Stimulated activated CD4-positive, alpha-beta T cell treated with anti-CD3 and anti-CD28 coated beads, TNF-alpha, amount 100 ng/mL, for 1 hour (primary cell): Measurements from ENCODE around the gene EPB42.
"Not testable (repeated sequence)": the region's sequence is repeated elsewhere in the genome, so short reads cannot be mapped to it uniquely, and the experiment has no call there.

Experiments used
- DNase-seq, 3 donors: peaks; one replicate each; pipeline ENCODE4 v3.0.0-alpha.2; 2020; ENCODE audit warnings: low read depth in 3 of 3, low spot score in 1 of 3

Gene EPB42

DNA sequence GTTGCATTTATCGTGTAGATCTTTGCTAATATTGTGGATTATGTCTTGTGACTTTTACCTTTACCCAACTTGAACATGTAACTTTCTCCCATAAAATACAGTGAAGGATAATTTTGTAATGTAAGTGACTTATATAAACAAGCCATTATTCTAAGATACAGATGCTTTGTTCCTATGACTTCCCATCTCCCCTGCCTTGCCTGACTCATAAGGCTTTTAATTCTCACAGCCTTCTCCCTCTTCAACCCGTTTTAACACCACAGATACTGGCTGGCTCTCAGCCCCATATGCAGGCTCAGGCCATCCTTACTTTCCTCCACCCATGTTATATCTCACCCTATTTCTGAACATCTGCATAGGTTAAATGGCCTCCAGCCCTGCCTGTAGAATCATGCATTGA lies 31.5 kb downstream of the EPB42 start:
- DNase-seq, result no peak

DNA sequence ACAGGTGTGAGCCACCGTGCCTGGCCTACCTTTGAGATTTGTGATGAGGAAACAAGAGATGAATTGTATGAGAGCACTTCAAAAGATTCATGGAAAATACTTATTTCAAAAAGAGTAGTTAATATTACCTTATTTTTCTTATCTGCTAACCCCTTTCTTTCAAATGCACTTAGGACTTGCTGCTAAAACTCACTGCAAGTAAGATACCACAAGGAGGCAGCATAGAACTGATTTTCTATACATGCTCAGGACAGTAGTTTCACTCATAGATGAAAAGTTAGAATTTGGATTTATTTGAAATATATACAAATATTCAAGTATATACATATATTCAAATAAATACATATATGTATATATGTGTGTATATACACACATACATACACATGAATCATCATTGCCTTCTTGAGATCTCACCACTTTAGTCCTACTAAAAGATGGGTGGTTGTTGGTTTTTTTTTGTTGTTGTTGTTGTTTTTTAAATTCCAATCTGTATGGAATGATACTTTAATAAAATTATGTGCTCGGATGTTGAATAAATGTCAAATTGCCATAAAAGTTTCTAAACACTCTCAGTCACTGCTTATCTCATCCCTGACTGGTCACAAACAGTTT lies 33.2 kb downstream of the EPB42 start:
- no peak for DNase-seq

DNA sequence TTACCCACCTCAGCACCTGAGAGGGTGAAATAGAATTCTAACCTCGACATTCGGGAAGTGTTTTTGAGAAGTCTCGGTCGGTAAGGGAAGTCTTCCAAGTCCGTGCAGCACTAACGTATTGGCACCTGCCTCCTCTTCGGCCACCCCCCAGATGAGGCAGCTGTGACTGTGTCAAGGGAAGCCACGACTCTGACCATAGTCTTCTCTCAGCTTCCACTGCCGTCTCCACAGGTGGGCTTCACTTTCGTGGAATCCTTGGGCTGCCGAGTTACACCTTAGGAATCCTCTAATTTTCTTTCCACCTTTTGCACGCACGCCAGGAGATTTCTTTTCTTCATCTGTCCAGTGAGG lies 34.8 kb downstream of the EPB42 start:
- no peak for DNase-seq

DNA sequence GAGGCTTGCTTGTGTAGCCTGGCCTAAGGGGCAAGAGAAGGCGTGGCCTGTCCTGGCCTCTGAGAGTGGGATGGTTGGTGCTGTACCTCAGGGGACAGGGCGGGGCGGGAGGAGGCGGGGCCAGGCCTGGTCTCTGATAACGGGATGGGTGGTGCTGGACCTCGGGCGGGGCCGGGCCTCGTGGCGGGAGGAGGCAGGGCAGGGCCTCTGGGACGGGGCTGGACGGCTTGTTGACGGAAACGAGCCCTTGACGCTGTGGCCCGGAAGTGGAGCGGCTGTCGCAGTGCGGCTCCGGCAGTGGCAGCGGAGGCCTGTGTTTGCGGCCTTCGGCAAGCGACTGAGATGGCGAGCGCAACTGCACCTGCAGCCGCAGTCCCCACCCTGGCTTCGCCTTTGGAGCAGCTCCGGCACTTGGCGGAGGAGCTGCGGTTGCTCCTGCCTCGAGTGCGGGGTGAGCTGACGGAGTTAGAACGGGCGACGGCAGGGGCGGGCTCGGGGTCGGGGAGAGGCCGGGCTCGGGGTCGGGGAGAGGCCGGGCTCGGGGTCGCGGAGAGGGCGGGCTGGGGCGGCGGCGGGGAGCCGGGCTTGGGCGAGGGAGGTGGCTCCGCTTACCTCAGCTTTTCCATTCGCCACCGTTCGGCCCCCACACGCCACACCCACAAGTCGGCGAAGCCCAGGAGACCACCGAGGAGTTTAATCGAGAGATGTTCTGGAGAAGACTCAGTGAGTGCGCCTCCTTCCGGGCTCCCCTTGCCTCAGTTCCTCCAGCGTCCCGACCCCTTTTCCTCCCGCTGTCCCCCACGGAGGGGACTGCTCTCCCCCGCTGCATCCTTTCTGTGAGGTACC lies 35.4 kb downstream of the EPB42 start, which contains the start of gene CCNDBP1:
Gene CCNDBP1 (plus strand): TSS at position 247 of the 846 bp plus-strand sequence. CDS start 96 bp downstream, at position 343.
- peak; percentile 61 to 75 (median 66) for DNase-seq

DNA sequence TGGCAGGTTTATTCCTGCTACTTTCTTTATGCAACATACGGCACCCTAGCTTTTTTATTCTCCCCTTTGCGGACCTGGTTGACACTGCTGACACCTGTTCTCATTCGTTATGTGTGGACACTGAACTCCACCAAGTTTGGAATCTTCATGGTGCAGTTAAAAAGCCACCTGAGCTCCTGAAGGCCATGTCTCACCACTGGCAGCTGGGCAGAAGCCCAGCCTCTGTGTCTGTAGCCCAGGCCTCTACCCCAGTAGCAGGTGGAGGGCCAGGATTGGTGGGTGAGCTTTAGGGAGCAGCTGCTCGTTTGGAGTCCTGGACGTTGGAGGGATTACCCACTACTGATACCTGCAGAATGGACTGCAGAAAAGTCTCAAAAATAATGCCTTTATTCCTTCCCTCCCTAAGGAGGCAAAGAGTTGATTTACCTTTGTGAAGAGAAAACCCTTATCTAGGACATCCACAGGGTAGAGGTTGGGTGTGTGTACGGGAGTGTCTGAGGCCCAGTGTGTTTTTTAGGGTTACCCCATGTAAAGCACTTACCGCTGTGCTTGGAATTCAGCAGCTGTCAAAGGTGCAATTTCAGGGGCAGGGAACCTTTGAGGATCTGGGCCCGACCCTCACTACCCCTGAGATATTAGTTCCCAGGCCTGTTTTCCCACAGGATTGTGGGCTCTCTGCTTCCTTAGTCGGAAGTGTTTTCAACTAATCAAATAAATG lies 36.3 kb downstream of the EPB42 start:
- DNase-seq, result no peak

DNA sequence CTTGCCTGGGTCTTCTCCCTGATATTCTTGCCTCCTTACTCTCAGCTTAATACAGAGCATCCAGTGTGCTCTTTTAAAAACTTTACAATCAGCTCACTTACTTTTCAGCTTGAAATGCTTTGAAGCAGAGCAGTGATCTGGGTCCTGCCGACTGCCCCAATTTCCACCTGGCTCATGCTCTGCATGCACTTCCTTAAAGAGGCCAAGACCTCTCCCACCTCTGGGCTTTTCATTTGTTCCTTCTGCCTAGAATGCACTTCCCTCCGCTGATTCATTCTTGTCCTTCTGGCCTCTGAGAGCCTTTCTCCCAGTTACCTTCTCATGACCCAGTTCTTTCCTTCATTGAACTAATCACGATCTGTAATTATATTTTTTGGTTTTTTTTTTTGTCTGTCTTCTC lies 37.5 kb downstream of the EPB42 start:
- DNase-seq, result no peak

DNA sequence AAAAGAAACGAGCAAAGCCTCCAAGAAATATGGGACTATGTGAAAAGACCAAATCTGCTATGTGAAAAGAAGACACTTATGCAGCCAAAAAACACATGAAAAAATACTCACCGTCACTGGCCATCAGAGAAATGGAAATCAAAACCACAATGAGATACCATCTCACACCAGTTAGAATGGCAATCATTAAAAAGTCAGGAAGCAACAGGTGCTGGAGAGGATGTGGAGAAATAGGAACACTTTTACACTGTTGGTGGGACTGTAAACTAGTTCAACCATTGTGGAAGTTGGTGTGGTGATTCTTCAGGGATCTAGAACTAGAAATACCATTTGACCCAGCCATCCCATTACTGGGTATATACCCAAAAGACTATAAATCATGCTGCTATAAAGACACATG lies 43.7 kb downstream of the EPB42 start:
- not testable (repeated sequence) for DNase-seq

DNA sequence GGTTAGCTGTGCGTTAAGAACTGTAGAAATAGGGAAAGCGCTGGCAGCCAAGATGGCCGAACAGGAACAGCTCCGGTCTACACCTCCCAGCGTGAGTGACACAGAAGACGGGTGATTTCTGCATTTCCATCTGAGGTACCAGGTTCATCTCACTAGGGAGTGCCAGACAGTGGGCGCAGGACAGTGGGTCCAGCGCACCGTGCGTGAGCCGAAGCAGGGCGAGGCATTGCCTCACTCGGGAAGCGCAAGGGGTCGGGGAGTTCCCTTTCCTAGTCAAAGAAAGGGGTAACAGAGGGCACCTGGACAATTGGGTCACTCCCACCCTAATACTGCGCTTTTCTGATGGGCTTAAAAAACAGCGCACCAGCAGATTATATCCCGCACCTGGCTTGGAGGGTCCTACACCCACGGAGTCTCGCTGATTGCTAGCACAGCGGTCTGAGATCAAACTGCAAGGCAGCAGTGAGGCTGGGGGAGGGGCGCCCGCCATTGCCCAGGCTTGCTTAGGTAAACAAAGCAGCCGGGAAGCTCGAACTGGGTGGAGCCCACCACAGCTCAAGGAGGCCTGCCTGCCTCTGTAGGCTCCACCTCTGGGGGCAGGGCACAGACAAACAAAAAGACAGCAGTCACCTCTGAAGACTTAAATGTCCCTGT lies 45.0 kb downstream of the EPB42 start:
- not testable (repeated sequence) for DNase-seq

DNA sequence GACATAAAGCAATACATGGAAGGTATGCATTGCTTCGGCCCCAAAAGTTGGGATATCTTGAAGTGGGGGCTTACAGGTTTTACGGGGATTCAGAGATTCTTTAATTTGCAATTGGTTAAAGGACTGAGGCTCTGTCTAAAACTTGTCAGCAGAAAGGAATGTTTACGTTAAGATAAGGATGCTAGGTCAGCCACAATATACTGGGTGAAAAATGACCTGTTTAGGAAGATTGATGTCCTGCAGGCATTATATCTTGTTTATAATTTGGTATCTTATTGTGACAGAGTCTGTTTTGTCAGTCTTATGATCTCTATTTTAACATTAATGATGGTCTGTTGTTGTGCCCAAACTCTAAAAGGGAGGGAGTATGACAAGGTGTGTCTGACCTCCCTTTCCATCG lies 50.9 kb downstream of the EPB42 start:
- DNase-seq, result no peak

DNA sequence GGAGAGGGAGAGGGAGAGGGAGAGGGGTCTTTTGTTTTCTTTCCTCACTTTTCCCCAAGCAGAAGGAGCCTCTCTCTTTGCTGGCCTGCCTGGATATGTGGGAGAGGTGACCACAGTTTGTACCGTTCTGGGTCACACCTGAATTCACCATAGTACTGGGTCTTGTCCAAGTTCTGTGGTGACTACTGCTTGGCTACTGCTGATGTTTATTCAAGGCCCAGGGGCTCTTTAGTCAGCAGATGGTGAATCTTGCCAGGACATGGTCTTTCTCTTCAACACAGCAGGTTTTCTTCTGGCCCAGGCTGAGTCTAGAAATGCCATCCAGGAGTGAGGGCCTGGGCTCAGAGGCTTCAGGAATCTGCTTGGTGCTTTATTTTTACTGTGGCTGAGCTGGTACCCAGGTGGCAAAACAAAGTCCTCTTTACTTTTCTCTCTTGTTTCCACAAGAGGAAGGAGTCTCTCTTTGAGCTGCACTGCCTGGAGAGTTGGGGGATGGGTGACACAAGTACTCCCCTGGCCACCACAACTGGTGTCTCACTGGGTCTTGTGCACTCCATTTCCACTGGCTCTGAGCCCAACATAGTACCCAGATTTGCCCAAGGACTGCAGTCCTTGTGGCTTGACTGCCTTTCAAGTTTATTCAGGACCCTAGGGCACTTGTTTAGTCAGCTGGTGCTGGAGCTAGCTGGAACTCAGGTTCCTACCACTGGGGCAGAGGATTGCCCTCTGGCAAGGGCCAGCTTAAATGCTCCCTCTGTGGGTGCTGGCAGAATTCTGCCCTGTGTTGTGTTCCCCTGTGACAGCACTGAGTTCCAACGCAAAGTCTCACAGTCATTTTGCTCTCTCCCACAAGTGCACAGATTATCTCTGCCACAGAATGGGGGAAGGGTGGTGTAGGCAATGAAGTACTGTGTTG lies 52.4 kb downstream of the EPB42 start:
- DNase-seq, result no peak

DNA sequence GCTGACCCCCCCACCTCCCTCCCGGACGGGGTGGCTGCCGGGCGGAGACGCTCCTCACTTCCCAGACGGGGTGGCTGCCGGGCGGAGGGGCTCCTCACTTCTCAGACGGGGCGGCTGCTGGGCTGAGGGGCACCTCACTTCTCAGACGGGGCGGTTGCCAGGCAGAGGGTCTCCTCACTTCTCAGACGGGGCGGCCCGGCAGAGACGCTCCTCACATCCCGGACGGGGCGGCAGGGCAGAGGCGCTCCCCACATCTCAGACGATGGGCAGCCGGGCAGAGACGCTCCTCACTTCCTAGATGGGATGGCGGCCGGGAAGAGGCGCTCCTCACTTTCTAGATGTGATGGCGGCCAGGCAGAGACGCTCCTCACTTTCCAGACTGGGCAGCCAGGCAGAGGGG lies 53.6 kb downstream of the EPB42 start:
- DNase-seq, result not testable (repeated sequence)

DNA sequence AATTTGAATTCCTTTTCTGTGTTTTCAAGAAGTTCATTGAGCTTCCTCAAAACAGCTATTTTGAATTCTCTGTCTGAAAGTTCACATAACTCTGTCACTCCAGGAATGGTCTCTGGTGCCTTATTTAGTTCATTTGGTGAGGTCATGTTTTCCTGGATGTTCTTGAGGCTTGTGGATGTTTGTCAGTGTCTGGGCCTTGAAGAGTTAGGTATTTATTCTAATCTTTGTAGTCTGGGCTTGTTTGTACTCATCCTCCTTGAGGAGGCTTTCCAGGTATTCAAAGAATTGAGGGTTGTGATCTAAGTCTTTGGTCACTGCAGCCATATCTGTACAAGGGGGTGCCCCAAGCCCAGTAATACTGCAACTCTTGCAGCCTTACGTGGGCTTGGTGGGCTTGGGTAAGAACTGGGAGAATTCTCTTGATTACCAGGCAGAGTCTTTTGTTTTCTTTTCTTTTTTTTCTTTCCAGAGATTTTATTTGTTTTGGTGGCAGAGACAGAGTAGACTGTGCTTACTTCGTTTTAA lies 55.0 kb downstream of the EPB42 start:
- DNase-seq, result no peak

DNA sequence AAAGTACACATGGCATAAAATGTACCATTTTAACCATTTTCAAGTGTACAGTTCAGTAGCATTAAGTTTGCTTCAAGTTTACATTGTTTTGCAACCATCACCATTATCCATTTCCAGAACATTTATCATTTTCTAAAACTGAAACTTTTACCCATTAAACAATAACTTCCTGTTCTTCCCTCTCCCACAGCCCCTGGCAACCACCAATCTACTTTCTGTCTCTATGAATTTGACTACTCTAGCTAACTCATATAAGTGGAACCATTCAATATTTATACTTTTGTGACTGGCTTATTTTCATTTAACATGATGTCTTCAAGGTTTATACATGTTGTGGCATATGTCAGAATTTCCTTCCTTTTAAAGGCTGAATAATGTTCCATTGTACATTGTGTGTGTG lies 67.5 kb downstream of the EPB42 start:
- no peak for DNase-seq

DNA sequence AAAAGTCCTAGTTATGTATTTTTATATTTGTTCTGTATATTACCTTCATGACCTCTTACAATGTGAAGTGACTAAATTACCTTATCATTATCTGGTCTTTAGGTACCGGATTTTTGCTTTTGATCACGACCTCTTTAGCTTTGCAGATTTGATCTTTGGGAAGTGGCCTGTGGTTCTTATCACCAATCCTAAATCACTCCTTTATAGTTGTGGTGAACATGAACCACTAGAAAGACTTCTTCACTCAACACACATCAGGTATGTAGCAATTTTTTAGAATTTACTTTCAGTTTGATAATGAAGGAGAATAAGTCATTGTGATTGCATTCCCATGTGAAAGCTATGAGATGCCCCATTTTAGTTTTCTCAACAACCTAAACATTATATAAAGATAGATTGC lies 69.1 kb downstream of the EPB42 start:
- DNase-seq, result no peak

DNA sequence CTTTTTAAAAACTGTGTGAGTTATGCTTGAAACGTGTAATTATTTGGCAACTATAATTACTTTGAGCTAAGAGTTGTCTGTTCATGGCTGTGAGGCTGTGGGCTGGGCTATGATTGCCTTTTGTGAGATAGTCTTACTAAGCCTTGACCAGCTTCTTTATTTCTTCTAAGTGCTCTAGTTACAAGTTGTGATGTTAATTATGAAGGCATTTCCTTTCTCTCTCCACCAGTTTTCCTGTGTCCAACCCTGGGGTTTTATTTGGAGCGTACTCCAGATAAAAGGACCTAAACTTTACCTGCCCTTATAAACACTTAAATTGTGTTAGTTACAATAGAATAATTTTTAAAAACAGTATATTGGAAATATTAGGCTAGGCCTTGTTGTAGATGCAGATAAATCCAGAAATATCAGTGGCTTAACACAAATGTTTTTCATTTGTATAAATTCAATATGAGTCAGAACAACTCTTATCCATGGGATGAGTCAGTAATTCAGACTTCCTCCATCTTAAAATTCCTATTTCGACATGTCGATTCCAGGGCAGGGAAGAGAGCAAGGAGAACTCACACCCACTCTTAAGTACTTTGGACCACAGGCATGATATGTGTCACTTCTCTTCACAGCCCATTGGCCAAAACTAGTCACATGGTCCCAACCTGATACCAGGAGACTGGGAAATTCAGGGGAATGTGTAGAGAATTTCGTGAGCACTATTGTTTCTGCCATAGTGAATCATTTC lies 70.5 kb downstream of the EPB42 start:
- DNase-seq, result no peak
